HepG2 (cell line): Measurements from ENCODE around the gene NEDD4L. TPM values are rescaled to one million over a fixed set of nuclear protein-coding genes. Genes with fewer than 3 reads are reported as not detected.

Source experiments
- ATAC-seq: fragments of 200-7000 bp; cut with Tn5 transposase; 3 replicates; pipeline ENCODE4 v1.9.1; 2020; ENCODE audit warnings: mild to moderate bottlenecking, moderate library complexity
- BruUV-seq: library from RNA; stranded (reverse); fragments of 400-500 nt; replicated peaks from 2 replicates; lab custom pipeline; 2021; lab: Mats Ljungman, UMichigan
- CTCF ChIA-PET: fragments of 300-600 bp; formaldehyde crosslinking; extraction: SDS; loops from one replicate; lab custom pipeline; 2021; ENCODE audit warnings: low total read pairs, inconsistent platforms, low intra/inter-chr PET ratio; lab: Yijun Ruan, JAX
- POLR2A ChIA-PET: fragments of 350-600 bp; sonication (Branson Sonifier 250); formaldehyde crosslinking; loops from one replicate; lab custom pipeline; 2020; ENCODE audit warnings: antibody characterized with exemption, inconsistent platforms; lab: Yijun Ruan, JAX
- DNase-seq: peaks from one replicate; pipeline ENCODE4 v3.0.0-alpha.2; 2015; ENCODE audit warnings: low spot score
- FAIRE-seq: peaks from 3 replicates; lab custom pipeline; 2011; peaks lifted over from hg19 to GRCh38; lab: Jason Lieb, UNC
- H2AFZ ChIP-seq: one replicate; pipeline ENCODE4 v1.6.1; 2011; ENCODE audit warnings: low read length, inconsistent platforms
- H3K27ac ChIP-seq: fragments of 300-600 bp; 3 replicates; pipeline ENCODE4 v1.8.0; 2011; ENCODE audit warnings: mixed run types, mild to moderate bottlenecking, mixed read lengths, low read length, inconsistent platforms; ENCODE audit not compliant: insufficient read depth; ENCODE audit errors: extremely low read length
- H3K27me3 ChIP-seq, 2 experiments: fragments of 200-600 bp in 1 of 2; 2 replicates in 1 of 2; 3 replicates in 1 of 2; pipeline versions ENCODE4 v1.6.0 to v1.8.0; 2011; ENCODE audit warnings: low read length in 2 of 2, mild to moderate bottlenecking in 2 of 2, moderate library complexity in 2 of 2, inconsistent platforms in 1 of 2; ENCODE audit not compliant: insufficient read depth in 2 of 2, control insufficient read depth in 1 of 2
- H3K36me3 ChIP-seq, 2 experiments: fragments of 200-600 bp in 1 of 2; replicated peaks in 1 of 2; 2 replicates in 1 of 2; 3 replicates in 1 of 2; pipeline versions ENCODE4 v1.5.1 to v1.8.0; 2011; ENCODE audit warnings: low read length in 2 of 2, inconsistent platforms in 1 of 2; ENCODE audit not compliant: insufficient read depth in 2 of 2, control insufficient read depth in 1 of 2
- H3K4me1 ChIP-seq: 2 replicates; pipeline ENCODE4 v1.5.1; 2012; ENCODE audit warnings: low read length, inconsistent platforms; ENCODE audit not compliant: insufficient read depth
- H3K4me2 ChIP-seq: 2 replicates; pipeline ENCODE4 v1.6.0; 2011; ENCODE audit warnings: low read depth, low read length, inconsistent platforms
- H3K4me3 ChIP-seq, 3 experiments: fragments of 200-600 bp in 1 of 3; sonication (generic), shearing (Covaris generic) in 1 of 3; replicated peaks in 1 of 3; 2 replicates each; pipeline ENCODE4 v1.5.1; 2011 to 2016; ENCODE audit warnings: low read length in 3 of 3, inconsistent platforms in 2 of 3, low read depth in 2 of 3, mild to moderate bottlenecking in 2 of 3, control low read depth in 1 of 3, mixed read lengths in 1 of 3; ENCODE audit not compliant: insufficient read depth in 1 of 3
- H3K79me2 ChIP-seq: one replicate; pipeline ENCODE4 v1.6.1; 2011; ENCODE audit warnings: low read length, inconsistent platforms; ENCODE audit not compliant: insufficient read depth
- H3K9ac ChIP-seq: 2 replicates; pipeline ENCODE4 v1.6.0; 2011; ENCODE audit warnings: mild to moderate bottlenecking, low read depth, low read length, inconsistent platforms; ENCODE audit not compliant: insufficient read depth
- H3K9me3 ChIP-seq: 2 replicates; pipeline ENCODE4 v1.5.1; 2012; ENCODE audit warnings: mild to moderate bottlenecking, low read length
- H4K20me1 ChIP-seq: 2 replicates; pipeline ENCODE4 v1.6.0; 2011; ENCODE audit warnings: inconsistent platforms, mild to moderate bottlenecking, low read length, moderate library complexity; ENCODE audit not compliant: insufficient read depth
- ARNTL ChIP-seq: sonication (generic); formaldehyde crosslinking; IDR thresholded peaks from 2 replicates; pipeline ENCODE4 v1.4.0; 2020; ENCODE audit warnings: mild to moderate bottlenecking, missing genetic modification reagents
- MYC ChIP-seq: sonication (generic); formaldehyde crosslinking; IDR thresholded peaks from 2 replicates; pipeline ENCODE4 v1.9.0; 2021; ENCODE audit warnings: missing genetic modification reagents, borderline replicate concordance
- RARG ChIP-seq: sonication (generic); formaldehyde crosslinking; IDR thresholded peaks from 2 replicates; pipeline ENCODE4 v1.4.0; 2020; ENCODE audit warnings: low read depth, mild to moderate bottlenecking, missing genetic modification reagents
- STAT6 ChIP-seq: sonication (generic); formaldehyde crosslinking; IDR thresholded peaks from 2 replicates; pipeline ENCODE4 v1.4.0; 2020; ENCODE audit warnings: missing genetic modification reagents, mild to moderate bottlenecking, borderline replicate concordance
- TGIF2 ChIP-seq: IDR thresholded peaks from 2 replicates; pipeline ENCODE4 v1.6.1; 2016; ENCODE audit warnings: control low read depth, missing compliant biosample characterization
- TOPORS ChIP-seq: sonication (generic); formaldehyde crosslinking; IDR thresholded peaks from 2 replicates; pipeline ENCODE4 v1.8.0; 2023; ENCODE audit warnings: mild to moderate bottlenecking, missing genetic modification reagents
- ZNF12 ChIP-seq: sonication (generic); formaldehyde crosslinking; IDR thresholded peaks from 2 replicates; pipeline ENCODE4 v1.5.0; 2020; ENCODE audit warnings: missing genetic modification reagents
- ZNF556 ChIP-seq: sonication (generic); formaldehyde crosslinking; IDR thresholded peaks from 2 replicates; pipeline ENCODE4 v1.4.0; 2020; ENCODE audit warnings: mild to moderate bottlenecking, missing genetic modification reagents, borderline replicate concordance
- ZNF589 ChIP-seq: sonication (generic); formaldehyde crosslinking; conservative IDR thresholded peaks from 2 replicates; pipeline ENCODE4 v1.8.0; 2022; ENCODE audit warnings: mild to moderate bottlenecking, moderate library complexity, missing genetic modification reagents
- ZNF749 ChIP-seq: sonication (generic); formaldehyde crosslinking; IDR thresholded peaks from 2 replicates; pipeline ENCODE4 v1.8.0; 2022; ENCODE audit warnings: mild to moderate bottlenecking, missing genetic modification reagents, moderate library complexity, borderline replicate concordance
- WGBS: methylation state at CpG from one replicate; pipeline ENCODE4 v1.1.6; 2017; ENCODE audit warnings: low lambda C conversion rate; 5-methylcytosine and 5-hydroxymethylcytosine counted together
- in situ Hi-C: cut with HindIII; loops from 2 replicates; pipeline ENCODE4 v1.10.0; 2017; ENCODE audit warnings: low pct_unique_long_range_greater_than_20kb; ENCODE audit not compliant: extremely low pct_ligation_motif_present
- intact Hi-C: fragments of 100-400 bp; cut with micrococcal nuclease; formaldehyde crosslinking; loops from one replicate; pipeline ENCODE4 v1.10.0; 2022; ENCODE audit not compliant: unreplicated experiment
- polyA plus RNA-seq, 8 experiments: library from polyadenylated mRNA; depleted of rRNA in 3 of 8; stranded (reverse) in 7 of 8; unstranded in 1 of 8; fragments of >200 nt; fragmentation: Illumina TruSeq in 4 of 8; extraction: Trizol in 4 of 8; gene quantifications; 2 replicates each; pipeline versions ENCODE4 v1.2.1 to v1.2.3, GENCODE V29; 2011 to 2016; ENCODE audit warnings: low read depth in 4 of 8, missing spikeins in 1 of 8, mixed read lengths in 1 of 8; ENCODE audit not compliant: insufficient read depth in 1 of 8
- total RNA-seq, 5 experiments: library from RNA; depleted of rRNA; stranded (reverse); fragments of >200 nt; fragmentation: Illumina TruSeq; extraction: Trizol; gene quantifications; 2 replicates each; pipeline ENCODE4 v1.2.3, GENCODE V29; 2016; ENCODE audit warnings: low read depth in 1 of 5
- TF ChIP-seq, protein P1 (sequence below): sonication (generic); formaldehyde crosslinking; IDR thresholded peaks from 2 replicates; pipeline ENCODE4 v1.9.0; 2021; ENCODE audit warnings: missing genetic modification reagents, mild to moderate bottlenecking, borderline replicate concordance
- TF ChIP-seq, protein P2 (sequence below): sonication (generic); formaldehyde crosslinking; IDR thresholded peaks from 2 replicates; pipeline ENCODE4 v1.4.0; 2020; ENCODE audit warnings: missing genetic modification reagents

The NEDD4L gene
- total and polyA plus RNA-seq, 2 of the 13 experiments (the other 11 are each of a cell fraction or from before 2014, with no cell fraction given): 168 to 390 TPM

GRCh38 chr18:58302811-58303210, 258.8 kb downstream of the NEDD4L start:
- TF ChIP-seq, protein P1, sequence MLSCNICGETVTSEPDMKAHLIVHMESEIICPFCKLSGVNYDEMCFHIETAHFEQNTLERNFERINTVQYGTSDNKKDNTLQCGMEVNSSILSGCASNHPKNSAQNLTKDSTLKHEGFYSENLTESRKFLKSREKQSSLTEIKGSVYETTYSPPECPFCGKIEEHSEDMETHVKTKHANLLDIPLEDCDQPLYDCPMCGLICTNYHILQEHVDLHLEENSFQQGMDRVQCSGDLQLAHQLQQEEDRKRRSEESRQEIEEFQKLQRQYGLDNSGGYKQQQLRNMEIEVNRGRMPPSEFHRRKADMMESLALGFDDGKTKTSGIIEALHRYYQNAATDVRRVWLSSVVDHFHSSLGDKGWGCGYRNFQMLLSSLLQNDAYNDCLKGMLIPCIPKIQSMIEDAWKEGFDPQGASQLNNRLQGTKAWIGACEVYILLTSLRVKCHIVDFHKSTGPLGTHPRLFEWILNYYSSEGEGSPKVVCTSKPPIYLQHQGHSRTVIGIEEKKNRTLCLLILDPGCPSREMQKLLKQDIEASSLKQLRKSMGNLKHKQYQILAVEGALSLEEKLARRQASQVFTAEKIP (CRISPR knock-in tag): no peak
- TF ChIP-seq ZNF556 (CRISPR knock-in tag) (no peak), ARNTL (CRISPR knock-in tag) (no peak)
- DNase-seq: no peak
- no peak overlapping the region for H3K9ac ChIP-seq
- CTCF ChIA-PET: no interaction called here
- H3K27ac ChIP-seq: no peak overlapping the region
- ATAC-seq: no peak
- H2AFZ ChIP-seq: no peak overlapping the region
- H3K27me3 ChIP-seq: no peaks in the 10 kb centered on the region; a peak in 1 of 5 replicates
- H4K20me1 ChIP-seq: 0 out of 2 replicates have a peak, but pooled peaks cover 5% of the 10 kb centered on the region
- no peaks in the 10 kb centered on the region for H3K4me1 ChIP-seq
- peaks cover 29% of the 10 kb centered on the region for H3K79me2 ChIP-seq
- peaks cover 11% of the 10 kb centered on the region; the same call in 1 of the 2 replicates for H3K9me3 ChIP-seq
- peaks cover 0 to 2% of the 10 kb centered on the region in 2 experiments; a peak in 2 of 5 replicates for H3K36me3 ChIP-seq
- POLR2A ChIA-PET: no interaction called here
- no peak overlapping the region for H3K4me2 ChIP-seq
- intact Hi-C loops (no loop called here), in situ Hi-C loops (no loop called here)
- no peak overlapping the region for H3K4me3 ChIP-seq
- BruUV-seq: no TSS peak
- no peak for FAIRE-seq
- WGBS: 100% methylated on average over 5 of the region's 5 CpGs

- Histone ChIP-seq H3K4me2 (no peak overlapping the region), H2AFZ (no peak overlapping the region), H3K27me3 (no peaks in the 10 kb centered on the region; a peak in 1 of 5 replicates), H3K27ac (no peak overlapping the region), H3K4me1 (no peaks in the 10 kb centered on the region), H3K36me3 (peaks cover 0 to 2% of the 10 kb centered on the region in 2 experiments; a peak in 2 of 5 replicates), H4K20me1 (0 out of 2 replicates have a peak, but pooled peaks cover 5% of the 10 kb centered on the region), H3K9ac (no peak overlapping the region), H3K79me2 (peaks cover 29% of the 10 kb centered on the region), H3K9me3 (peaks cover 11% of the 10 kb centered on the region; the same call in 1 of the 2 replicates), H3K4me3 (no peak overlapping the region)
- FAIRE-seq (no peak), DNase-seq (no peak), ATAC-seq (no peak)
- intact Hi-C loops: no loop called here
- in situ Hi-C loops: no loop called here
- ChIA-PET CTCF (no interaction called here), POLR2A (no interaction called here)
- no TSS peak for BruUV-seq
- 100% methylated on average over 3 of the region's 3 CpGs for WGBS
- TF ChIP-seq STAT6 (CRISPR knock-in tag) (no peak), TGIF2 (CRISPR knock-in tag) (no peak), ZNF12 (CRISPR knock-in tag) (no peak), ZNF749 (CRISPR knock-in tag) (no peak), RARG (CRISPR knock-in tag) (no peak), TOPORS (CRISPR knock-in tag) (no peak), ZNF589 (no peak), MYC (CRISPR knock-in tag) (no peak)
- TF ChIP-seq, protein P2, sequence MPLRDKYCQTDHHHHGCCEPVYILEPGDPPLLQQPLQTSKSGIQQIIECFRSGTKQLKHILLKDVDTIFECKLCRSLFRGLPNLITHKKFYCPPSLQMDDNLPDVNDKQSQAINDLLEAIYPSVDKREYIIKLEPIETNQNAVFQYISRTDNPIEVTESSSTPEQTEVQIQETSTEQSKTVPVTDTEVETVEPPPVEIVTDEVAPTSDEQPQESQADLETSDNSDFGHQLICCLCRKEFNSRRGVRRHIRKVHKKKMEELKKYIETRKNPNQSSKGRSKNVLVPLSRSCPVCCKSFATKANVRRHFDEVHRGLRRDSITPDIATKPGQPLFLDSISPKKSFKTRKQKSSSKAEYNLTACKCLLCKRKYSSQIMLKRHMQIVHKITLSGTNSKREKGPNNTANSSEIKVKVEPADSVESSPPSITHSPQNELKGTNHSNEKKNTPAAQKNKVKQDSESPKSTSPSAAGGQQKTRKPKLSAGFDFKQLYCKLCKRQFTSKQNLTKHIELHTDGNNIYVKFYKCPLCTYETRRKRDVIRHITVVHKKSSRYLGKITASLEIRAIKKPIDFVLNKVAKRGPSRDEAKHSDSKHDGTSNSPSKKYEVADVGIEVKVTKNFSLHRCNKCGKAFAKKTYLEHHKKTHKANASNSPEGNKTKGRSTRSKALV (CRISPR knock-in tag): no peak
Observed at GRCh38 chr18:58303363-58303762, 259.3 kb downstream of the NEDD4L start.
